GM10266 (cell line): ENCODE data around the gene PHYH.
"Not testable (repeated sequence)": the region's sequence is repeated elsewhere in the genome, so short reads cannot be mapped to it uniquely, and the experiment has no call there.

Source experiments
- DNase-seq: peaks from one replicate; pipeline ENCODE4 v3.0.0; 2012; ENCODE audit errors: extremely low spot score
- CTCF ChIP-seq: IDR thresholded peaks from 2 replicates; pipeline ENCODE4 v1.5.1; 2012; ENCODE audit warnings: mild to moderate bottlenecking, low read depth; ENCODE audit not compliant: control insufficient read depth, insufficient read depth; ENCODE audit errors: missing control alignments

Gene PHYH

GRCh38 chr10:13241613-13242012 is 58.3 kb downstream of the PHYH start:
- TF ChIP-seq CTCF, result no peak
- no peak for DNase-seq

DNA sequence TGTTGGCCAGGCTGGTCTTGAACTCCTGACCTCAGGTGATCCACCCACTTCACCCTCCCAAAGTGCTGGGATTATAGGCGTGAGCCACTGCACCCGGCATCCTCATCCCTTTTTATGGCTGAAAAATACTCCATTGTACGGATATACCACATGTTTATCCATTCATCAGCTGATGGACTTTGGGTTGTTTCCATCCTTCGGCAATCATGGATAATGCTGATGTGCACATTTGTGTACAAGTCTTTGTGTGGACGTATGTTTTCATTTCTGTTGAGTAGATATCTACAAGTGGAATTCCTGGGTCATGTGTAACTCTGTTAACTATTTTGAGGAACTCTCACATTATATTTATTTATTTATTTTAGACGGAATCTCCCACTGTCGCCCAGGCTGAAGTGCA is 59.9 kb downstream of the PHYH start:
- no peak for TF ChIP-seq CTCF
- DNase-seq, result no peak

DNA sequence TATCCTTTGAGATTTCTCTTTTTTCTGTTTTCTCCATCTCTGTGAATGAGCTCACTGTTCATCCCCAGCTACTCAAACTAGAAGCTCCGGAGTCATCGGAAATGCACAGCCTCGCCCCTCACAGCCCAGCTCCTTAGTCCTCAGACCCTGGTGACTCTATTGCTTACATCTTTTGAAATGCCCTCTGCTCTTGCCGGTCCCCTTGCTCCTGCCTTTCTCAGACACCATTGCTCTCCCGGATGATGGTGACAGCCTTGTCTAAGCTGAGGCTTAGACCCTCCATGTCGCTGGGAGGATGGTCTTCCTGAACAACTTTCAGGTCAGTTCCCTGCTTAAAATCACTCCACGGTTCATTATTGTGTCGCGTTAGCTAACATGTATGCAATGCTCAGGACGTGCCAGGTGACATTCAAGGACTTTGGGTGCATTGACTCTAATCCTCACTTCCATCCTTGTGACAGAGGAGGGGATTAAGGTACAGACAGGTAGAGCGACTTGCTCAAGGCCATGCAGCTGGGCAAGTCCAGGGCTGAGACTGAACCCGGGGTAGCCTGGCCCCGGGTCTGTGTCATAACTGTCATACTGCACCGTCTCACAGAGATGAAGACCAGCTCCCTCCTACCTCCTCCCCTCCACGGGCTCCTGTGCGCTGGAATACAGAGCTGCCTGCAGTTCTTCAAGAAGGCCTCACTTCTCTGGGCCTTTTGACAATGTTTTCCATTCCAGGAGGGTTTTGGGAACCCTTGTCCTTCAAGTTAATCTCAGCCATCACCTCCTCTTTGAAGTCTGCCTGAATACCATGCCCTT is 61.4 kb downstream of the PHYH start:
- TF ChIP-seq CTCF, result no peak
- no peak for DNase-seq

- TF ChIP-seq CTCF, result no peak
- no peak for DNase-seq
Observed at GRCh38 chr10:13236638-13237037, 63.2 kb downstream of the PHYH start.

- DNase-seq, result not testable (repeated sequence)
Observed at GRCh38 chr10:13234736-13235135, 65.1 kb downstream of the PHYH start.

GRCh38 chr10:13234172-13234571 is 65.7 kb downstream of the PHYH start, which contains the start of gene UCMA:
Gene UCMA, minus strand, starts transcription at chr10:13234374. Its CDS starts 116 bp downstream, at chr10:13234258.
- no peak for DNase-seq
- TF ChIP-seq CTCF, result no peak

- TF ChIP-seq CTCF, result no peak
- DNase-seq, result no peak
Observed at GRCh38 chr10:13233358-13233757, 66.5 kb downstream of the PHYH start.
